ENCODE results near the gene XRCC4.

Gene XRCC4

DNA sequence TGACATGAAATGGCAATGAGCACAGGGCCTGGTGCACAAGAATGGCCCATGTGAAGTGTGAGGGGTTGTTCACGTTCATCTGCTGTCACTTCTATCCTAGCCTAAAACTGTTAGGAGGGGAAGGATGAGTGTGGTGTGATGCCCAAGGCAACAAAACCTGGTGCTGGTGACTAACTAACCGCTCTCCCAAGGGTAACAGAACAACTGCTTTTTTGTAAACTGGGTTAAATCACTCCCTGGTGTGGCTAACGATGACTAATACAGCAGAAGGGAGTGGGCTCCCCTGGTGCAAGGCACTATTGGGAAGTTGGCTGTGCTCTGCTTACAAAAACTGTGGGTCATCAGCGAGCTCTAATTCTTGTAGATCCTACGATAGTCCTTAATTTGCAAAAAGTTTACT, 291.0 kb downstream of the XRCC4 start:
- ATAC-seq (ENCODE audit: low read depth) (peak; percentile 80), DNase-seq (ENCODE audit: low spot score) (no peak)
- no peaks in the 10 kb centered on the region for H3K36me3 ChIP-seq (ENCODE audit: low read depth)
- no peak overlapping the region for H3K27ac ChIP-seq (ENCODE audit: poor library complexity, severe bottlenecking)
- no peaks in the 10 kb centered on the region for H3K27me3 ChIP-seq (ENCODE audit: insufficient read depth, poor library complexity, severe bottlenecking)
- H3K4me1 ChIP-seq (ENCODE audit: insufficient read depth, poor library complexity, severe bottlenecking), result no peaks in the 10 kb centered on the region
- H3K4me3 ChIP-seq (ENCODE audit: severe bottlenecking), result no peak overlapping the region
- no peaks in the 10 kb centered on the region for H3K9me3 ChIP-seq (ENCODE audit: severe bottlenecking)
- TF ChIP-seq, protein P1, sequence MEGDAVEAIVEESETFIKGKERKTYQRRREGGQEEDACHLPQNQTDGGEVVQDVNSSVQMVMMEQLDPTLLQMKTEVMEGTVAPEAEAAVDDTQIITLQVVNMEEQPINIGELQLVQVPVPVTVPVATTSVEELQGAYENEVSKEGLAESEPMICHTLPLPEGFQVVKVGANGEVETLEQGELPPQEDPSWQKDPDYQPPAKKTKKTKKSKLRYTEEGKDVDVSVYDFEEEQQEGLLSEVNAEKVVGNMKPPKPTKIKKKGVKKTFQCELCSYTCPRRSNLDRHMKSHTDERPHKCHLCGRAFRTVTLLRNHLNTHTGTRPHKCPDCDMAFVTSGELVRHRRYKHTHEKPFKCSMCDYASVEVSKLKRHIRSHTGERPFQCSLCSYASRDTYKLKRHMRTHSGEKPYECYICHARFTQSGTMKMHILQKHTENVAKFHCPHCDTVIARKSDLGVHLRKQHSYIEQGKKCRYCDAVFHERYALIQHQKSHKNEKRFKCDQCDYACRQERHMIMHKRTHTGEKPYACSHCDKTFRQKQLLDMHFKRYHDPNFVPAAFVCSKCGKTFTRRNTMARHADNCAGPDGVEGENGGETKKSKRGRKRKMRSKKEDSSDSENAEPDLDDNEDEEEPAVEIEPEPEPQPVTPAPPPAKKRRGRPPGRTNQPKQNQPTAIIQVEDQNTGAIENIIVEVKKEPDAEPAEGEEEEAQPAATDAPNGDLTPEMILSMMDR (IDR thresholded peaks at IDR 0.05; ENCODE audit: poor library complexity, severe bottlenecking), result no peak

DNA sequence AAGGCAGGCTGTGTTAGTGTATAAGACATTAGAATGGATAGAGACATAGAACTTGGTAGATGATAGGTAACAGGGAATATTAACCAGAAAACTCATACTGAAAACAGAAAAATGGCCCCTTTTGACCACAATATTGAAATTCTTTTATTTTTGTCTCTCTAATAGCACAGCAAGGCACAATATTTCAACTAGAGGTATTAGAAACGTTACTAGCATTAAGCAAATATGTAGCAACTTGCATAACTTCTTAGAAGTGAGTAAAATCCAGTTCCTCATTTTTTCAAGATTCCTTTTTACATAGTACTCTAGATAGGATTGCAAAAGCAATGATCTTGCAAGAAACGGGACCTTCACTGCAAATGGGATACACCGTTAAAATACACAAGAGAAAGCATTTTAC, 291.5 kb downstream of the XRCC4 start:
- ATAC-seq (ENCODE audit: low read depth) (no peak), DNase-seq (ENCODE audit: low spot score) (no peak)
- TF ChIP-seq, protein P1 (IDR thresholded peaks at IDR 0.05; ENCODE audit: poor library complexity, severe bottlenecking), result no peak
- no peaks in the 10 kb centered on the region for H3K9me3 ChIP-seq (ENCODE audit: severe bottlenecking)
- no peaks in the 10 kb centered on the region for H3K36me3 ChIP-seq (ENCODE audit: low read depth)
- H3K4me1 ChIP-seq (ENCODE audit: insufficient read depth, poor library complexity, severe bottlenecking), result no peaks in the 10 kb centered on the region
- no peak overlapping the region for H3K4me3 ChIP-seq (ENCODE audit: severe bottlenecking)
- no peak overlapping the region for H3K27ac ChIP-seq (ENCODE audit: poor library complexity, severe bottlenecking)
- no peaks in the 10 kb centered on the region for H3K27me3 ChIP-seq (ENCODE audit: insufficient read depth, poor library complexity, severe bottlenecking)

DNA sequence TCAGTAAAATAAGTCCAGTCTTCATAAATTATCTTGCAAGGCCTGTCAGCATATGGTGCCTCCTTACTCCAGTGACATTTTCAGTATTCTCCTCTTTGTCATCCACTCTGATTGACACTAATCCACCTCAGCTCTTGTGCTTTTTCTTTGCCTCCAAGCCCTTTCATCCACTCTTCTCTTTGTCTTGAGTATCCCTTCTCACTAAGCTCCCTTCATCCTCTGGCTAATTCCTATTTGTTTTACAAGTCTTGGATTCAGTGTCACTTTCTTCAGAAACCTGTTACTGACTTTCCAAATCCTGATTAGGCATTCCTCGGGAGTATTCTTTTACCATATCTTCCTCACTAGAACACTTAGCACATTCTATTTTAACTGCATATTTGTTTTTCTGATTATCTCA, 293.6 kb downstream of the XRCC4 start:
- H3K36me3 ChIP-seq (ENCODE audit: low read depth), result no peaks in the 10 kb centered on the region
- H3K4me1 ChIP-seq (ENCODE audit: insufficient read depth, poor library complexity, severe bottlenecking), result no peaks in the 10 kb centered on the region
- no peaks in the 10 kb centered on the region for H3K27me3 ChIP-seq (ENCODE audit: insufficient read depth, poor library complexity, severe bottlenecking)
- no peak overlapping the region for H3K4me3 ChIP-seq (ENCODE audit: severe bottlenecking)
- TF ChIP-seq, protein P1 (IDR thresholded peaks at IDR 0.05; ENCODE audit: poor library complexity, severe bottlenecking), result no peak
- no peaks in the 10 kb centered on the region for H3K9me3 ChIP-seq (ENCODE audit: severe bottlenecking)
- H3K27ac ChIP-seq (ENCODE audit: poor library complexity, severe bottlenecking), result no peak overlapping the region
- ATAC-seq (ENCODE audit: low read depth), result no peak
- DNase-seq (ENCODE audit: low spot score), result no peak

DNA sequence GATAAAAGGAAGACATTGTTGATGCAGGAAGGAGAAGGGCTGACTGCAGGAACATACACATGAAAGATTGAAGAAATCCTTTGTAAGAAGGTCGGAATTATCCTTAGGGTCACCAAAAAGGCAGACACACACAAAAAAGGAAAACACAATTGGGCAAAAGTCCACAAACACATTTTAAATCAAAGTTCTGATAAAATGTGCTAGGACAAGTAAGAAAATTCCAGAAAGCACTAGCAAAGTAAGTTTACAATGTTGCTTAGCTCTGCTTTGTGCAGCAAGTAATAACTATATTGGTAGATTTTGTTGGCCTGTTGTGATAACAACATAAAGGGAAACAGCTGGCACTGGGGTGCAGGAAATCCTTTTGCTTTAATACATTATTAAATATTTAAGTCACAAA, 294.4 kb downstream of the XRCC4 start:
- H3K27ac ChIP-seq (ENCODE audit: poor library complexity, severe bottlenecking), result no peak overlapping the region
- no peak overlapping the region for H3K4me3 ChIP-seq (ENCODE audit: severe bottlenecking)
- ATAC-seq (ENCODE audit: low read depth), result no peak
- no peak for DNase-seq (ENCODE audit: low spot score)
- no peaks in the 10 kb centered on the region for H3K27me3 ChIP-seq (ENCODE audit: insufficient read depth, poor library complexity, severe bottlenecking)
- no peaks in the 10 kb centered on the region for H3K9me3 ChIP-seq (ENCODE audit: severe bottlenecking)
- TF ChIP-seq, protein P1 (IDR thresholded peaks at IDR 0.05; ENCODE audit: poor library complexity, severe bottlenecking), result no peak
- no peaks in the 10 kb centered on the region for H3K4me1 ChIP-seq (ENCODE audit: insufficient read depth, poor library complexity, severe bottlenecking)
- no peaks in the 10 kb centered on the region for H3K36me3 ChIP-seq (ENCODE audit: low read depth)

DNA sequence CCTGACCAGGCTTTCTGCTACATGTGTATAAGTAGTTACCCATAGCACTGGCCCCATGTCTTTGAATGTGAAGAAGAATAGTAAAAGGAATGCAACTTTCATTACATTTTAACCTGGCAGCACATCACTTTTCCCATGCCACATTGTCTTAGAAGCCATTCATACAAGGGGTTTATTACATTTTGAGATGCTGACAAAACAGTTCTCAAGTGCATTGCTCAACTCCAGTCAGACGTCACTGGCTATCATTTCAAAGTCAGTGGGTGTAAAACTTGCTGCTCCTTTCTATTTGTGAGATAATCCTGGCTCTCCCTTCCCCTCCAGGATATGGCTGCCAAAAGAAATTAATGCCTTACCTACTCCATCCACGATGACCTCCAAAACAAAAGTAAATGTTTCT, 297.2 kb downstream of the XRCC4 start:
- Histone ChIP-seq H3K4me3 (ENCODE audit: severe bottlenecking) (no peak overlapping the region), H3K27ac (ENCODE audit: poor library complexity, severe bottlenecking) (no peak overlapping the region), H3K9me3 (ENCODE audit: severe bottlenecking) (no peaks in the 10 kb centered on the region), H3K27me3 (ENCODE audit: insufficient read depth, poor library complexity, severe bottlenecking) (no peaks in the 10 kb centered on the region), H3K4me1 (ENCODE audit: insufficient read depth, poor library complexity, severe bottlenecking) (no peaks in the 10 kb centered on the region), H3K36me3 (ENCODE audit: low read depth) (no peaks in the 10 kb centered on the region)
- DNase-seq (ENCODE audit: low spot score) (no peak), ATAC-seq (ENCODE audit: low read depth) (no peak)
- TF ChIP-seq, protein P1 (IDR thresholded peaks at IDR 0.05; ENCODE audit: poor library complexity, severe bottlenecking), result no peak
